Vagina (tissue), 2 donors: ENCODE data around the gene TBL1XR1. TPM values are rescaled to one million over a fixed set of nuclear protein-coding genes. Genes with fewer than 3 reads are reported as not detected.
"Not testable (repeated sequence)": the region's sequence is repeated elsewhere in the genome, so short reads cannot be mapped to it uniquely, and the experiment has no call there.

ENCODE experiments used
- DNase-seq, 2 donors: peaks; one replicate each; pipeline ENCODE4 v3.0.0-alpha.2; 2017; ENCODE audit errors: extremely low spot score in 2 of 2
- H3K27ac ChIP-seq: fragments of 200-600 bp; sonication (generic); one replicate; pipeline ENCODE4 v1.5.1; 2019
- H3K27me3 ChIP-seq: fragments of 200-600 bp; sonication (generic); one replicate; pipeline ENCODE4 v1.5.1; 2019
- H3K36me3 ChIP-seq, 2 donors: fragments of 200-600 bp; sonication (generic); one replicate each; pipeline ENCODE4 v1.5.1; 2017 to 2019
- H3K4me1 ChIP-seq: fragments of 200-600 bp; sonication (generic); one replicate; pipeline ENCODE4 v1.5.1; 2019
- H3K4me3 ChIP-seq, 2 donors: fragments of 200-600 bp; sonication (generic); 1 replicate in 1 of 2; 2 replicates in 1 of 2; pipeline ENCODE4 v1.5.1; 2016 to 2019
- H3K9me3 ChIP-seq: fragments of 200-600 bp; sonication (generic); one replicate; pipeline ENCODE4 v1.5.1; 2019
- POLR2A ChIP-seq, 2 donors: fragments of 450-650 bp; IDR thresholded peaks; one replicate each; pipeline ENCODE4 v1.6.1; 2017; ENCODE audit warnings: antibody characterized with exemption in 2 of 2, mild to moderate bottlenecking in 2 of 2, moderate library complexity in 2 of 2
- POLR2AphosphoS5 ChIP-seq, 2 donors: sonication (generic); formaldehyde crosslinking; IDR thresholded peaks; one replicate each; pipeline ENCODE4 v1.9.0; 2017; ENCODE audit warnings: antibody characterized with exemption in 2 of 2, mild to moderate bottlenecking in 2 of 2, low read depth in 1 of 2; ENCODE audit not compliant: insufficient read depth in 1 of 2
- intact Hi-C: fragments of 100-400 bp; cut with DNase I; formaldehyde crosslinking; loops from one replicate; pipeline ENCODE4 v1.15.1; 2023
- total RNA-seq: library from RNA; depleted of rRNA; stranded (reverse); fragments of >200 nt; gene quantifications from one replicate; pipeline ENCODE4 v1.2.3, GENCODE V29; 2016
- TF ChIP-seq, protein P1 (sequence below), 3 experiments: fragments of 450-650 bp in 2 of 3; fragments of 200-600 bp in 1 of 3; sonication (generic) in 1 of 3; IDR thresholded peaks; one replicate each; pipeline ENCODE4 v1.5.1; 2017 to 2019; ENCODE audit warnings: antibody characterized with exemption in 3 of 3, mild to moderate bottlenecking in 2 of 3, moderate library complexity in 2 of 3

TBL1XR1 gene
- total RNA-seq, 1 donor from 2014 or later = 80.5 TPM

DNA sequence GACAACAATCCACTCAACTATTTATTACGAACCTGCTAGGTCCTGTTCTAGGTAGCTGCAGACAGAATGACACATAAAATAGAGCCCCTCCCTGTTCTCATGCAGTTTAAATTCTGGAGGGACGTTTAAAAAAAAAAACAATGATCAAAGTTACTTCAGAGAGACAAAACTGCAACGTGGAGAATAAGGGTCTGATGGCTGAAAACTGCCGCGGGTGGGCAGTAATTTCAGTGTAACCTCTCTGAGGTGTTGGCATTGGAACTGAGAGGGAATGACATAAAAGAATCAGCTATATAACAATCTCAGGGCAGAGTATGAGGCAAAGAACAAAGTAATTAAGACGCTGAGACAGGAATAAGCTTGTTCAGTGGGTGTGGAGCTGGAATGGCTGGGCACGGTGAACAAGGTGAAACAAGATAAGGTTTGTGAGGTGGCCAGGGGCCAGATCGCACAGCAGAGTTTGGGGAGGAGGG lies 19.5 kb downstream of the TBL1XR1 start:
- intact Hi-C loops = no loop called here
- H3K27ac ChIP-seq = peak overlapping the region; percentile 2

DNA sequence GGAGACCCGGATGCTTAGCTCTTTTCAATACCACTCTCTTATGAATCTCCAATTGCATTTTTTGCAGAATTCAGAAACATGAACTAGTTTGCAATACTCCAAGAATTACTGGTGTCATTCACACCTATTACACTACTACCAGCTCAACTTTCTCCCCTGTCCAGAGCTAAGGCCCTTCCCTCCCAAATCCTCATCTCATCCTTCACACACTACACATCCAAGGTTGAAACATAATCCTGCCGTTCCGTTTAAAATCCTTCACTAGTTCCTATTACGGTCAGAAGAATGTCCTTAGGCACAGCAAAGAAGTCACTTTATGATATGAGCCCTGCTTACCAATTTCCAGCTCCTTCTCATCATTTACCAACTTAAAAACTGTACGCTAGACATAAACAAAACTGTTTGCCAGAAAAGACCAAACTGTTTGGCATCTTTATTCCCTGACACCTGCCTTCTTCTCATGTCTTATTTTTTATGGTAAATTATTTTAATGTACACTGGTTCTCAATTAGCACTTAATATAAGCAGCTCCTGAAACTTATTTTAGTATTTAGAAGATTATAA lies 22.6 kb downstream of the TBL1XR1 start:
- TF ChIP-seq, protein P1, sequence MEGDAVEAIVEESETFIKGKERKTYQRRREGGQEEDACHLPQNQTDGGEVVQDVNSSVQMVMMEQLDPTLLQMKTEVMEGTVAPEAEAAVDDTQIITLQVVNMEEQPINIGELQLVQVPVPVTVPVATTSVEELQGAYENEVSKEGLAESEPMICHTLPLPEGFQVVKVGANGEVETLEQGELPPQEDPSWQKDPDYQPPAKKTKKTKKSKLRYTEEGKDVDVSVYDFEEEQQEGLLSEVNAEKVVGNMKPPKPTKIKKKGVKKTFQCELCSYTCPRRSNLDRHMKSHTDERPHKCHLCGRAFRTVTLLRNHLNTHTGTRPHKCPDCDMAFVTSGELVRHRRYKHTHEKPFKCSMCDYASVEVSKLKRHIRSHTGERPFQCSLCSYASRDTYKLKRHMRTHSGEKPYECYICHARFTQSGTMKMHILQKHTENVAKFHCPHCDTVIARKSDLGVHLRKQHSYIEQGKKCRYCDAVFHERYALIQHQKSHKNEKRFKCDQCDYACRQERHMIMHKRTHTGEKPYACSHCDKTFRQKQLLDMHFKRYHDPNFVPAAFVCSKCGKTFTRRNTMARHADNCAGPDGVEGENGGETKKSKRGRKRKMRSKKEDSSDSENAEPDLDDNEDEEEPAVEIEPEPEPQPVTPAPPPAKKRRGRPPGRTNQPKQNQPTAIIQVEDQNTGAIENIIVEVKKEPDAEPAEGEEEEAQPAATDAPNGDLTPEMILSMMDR (IDR thresholded peaks at IDR 0.05) = no peak
- TF ChIP-seq POLR2A (IDR thresholded peaks at IDR 0.05) = no peak
- TF ChIP-seq POLR2AphosphoS5 (IDR thresholded peaks at IDR 0.05; ENCODE audit: insufficient read depth in 1 of 2, low read depth in 1 of 2) = no peak
- intact Hi-C loops = no loop called here
- H3K27ac ChIP-seq = no peak overlapping the region

More for the DNA sequence above, 19.5 kb downstream of the TBL1XR1 start:
- TF ChIP-seq, protein P1 (IDR thresholded peaks at IDR 0.05) = no peak
- peak in 1 of 2 donors; percentile 72 for TF ChIP-seq POLR2AphosphoS5 (IDR thresholded peaks at IDR 0.05; ENCODE audit: insufficient read depth in 1 of 2, low read depth in 1 of 2)
- DNase-seq = no peak
- Histone ChIP-seq H3K4me3 (no peak overlapping the region), H3K36me3 (no peaks in the 10 kb centered on the region), H3K27me3 (no peaks in the 10 kb centered on the region), H3K4me1 (peaks cover 74% of the 10 kb centered on the region), H3K9me3 (no peaks in the 10 kb centered on the region)

DNA sequence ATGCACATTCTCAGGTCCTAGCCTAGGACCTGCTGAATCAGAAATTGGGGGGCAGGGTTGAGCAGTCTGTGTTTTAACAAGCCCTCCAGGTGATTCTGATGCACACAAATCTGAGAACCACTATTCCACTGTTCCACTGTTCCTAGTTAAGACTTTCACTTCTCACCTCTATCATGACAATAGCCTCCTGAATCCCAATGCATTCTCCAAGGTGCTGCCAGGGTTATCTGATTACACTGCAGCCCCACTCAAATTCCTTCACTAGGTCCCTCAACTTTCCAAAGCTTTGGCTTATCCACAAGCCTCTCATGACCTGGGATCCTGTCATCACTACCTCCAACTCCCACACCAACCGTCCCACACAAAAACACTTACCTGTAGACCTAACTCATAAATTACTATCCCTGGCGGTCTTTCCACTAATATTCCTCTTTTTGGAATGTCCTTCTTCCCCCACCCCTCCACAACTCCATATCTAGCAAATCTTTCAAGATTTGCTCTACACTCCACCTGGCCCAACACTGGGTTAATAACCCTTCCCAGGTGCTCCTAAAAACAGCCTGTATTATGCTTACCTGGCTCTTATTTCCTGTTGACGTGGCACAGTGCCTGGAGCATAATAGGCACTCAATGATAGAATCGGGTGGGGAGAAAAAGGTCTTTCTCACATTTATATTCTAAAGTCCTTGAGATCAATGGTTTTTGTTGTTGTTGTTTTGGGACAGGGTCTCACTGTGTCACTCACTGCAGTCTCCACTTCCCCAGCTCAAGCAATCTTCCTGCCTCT lies 27.2 kb downstream of the TBL1XR1 start:
- H3K36me3 ChIP-seq = no peaks in the 10 kb centered on the region
- intact Hi-C loops = no loop called here
- no peaks in the 10 kb centered on the region for H3K9me3 ChIP-seq
- no peak for DNase-seq
- H3K4me1 ChIP-seq = peaks cover 56% of the 10 kb centered on the region
- no peak for TF ChIP-seq POLR2AphosphoS5 (IDR thresholded peaks at IDR 0.05; ENCODE audit: insufficient read depth in 1 of 2, low read depth in 1 of 2)
- TF ChIP-seq POLR2A (IDR thresholded peaks at IDR 0.05) = no peak
- TF ChIP-seq, protein P1 (IDR thresholded peaks at IDR 0.05) = no peak
- no peaks in the 10 kb centered on the region for H3K27me3 ChIP-seq
- peak overlapping the region in 1 of 2 donors; percentile 3 for H3K4me3 ChIP-seq
- no peak overlapping the region for H3K27ac ChIP-seq

More for the DNA sequence above, 22.6 kb downstream of the TBL1XR1 start:
- Histone ChIP-seq H3K27me3 (no peaks in the 10 kb centered on the region), H3K4me1 (peaks cover 69% of the 10 kb centered on the region), H3K36me3 (no peaks in the 10 kb centered on the region), H3K9me3 (no peaks in the 10 kb centered on the region), H3K4me3 (no peak overlapping the region)
- DNase-seq = no peak

DNA sequence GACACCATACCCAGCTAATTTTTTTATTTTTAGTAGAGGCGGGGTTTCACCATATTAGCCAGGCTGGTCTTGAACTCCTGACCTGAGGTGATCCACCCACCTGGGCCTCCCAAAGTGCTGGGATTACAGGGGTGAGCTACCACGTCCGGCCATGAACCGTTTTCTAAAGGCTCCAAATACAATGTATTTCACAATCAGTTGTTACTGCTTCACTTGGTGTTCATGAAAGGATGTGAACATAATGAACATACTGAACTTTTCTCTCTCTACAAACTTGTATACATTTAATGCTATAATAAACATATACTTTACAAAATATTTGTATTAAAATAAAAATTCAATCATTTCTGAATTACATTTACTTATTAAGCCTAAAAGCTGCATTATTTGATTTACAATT lies 28.9 kb downstream of the TBL1XR1 start:
- no peak overlapping the region for H3K4me3 ChIP-seq
- no peak overlapping the region for H3K27ac ChIP-seq
- H3K9me3 ChIP-seq = no peaks in the 10 kb centered on the region
- no peak for DNase-seq
- no peaks in the 10 kb centered on the region for H3K27me3 ChIP-seq
- no peaks in the 10 kb centered on the region for H3K36me3 ChIP-seq
- TF ChIP-seq, protein P1 (IDR thresholded peaks at IDR 0.05) = no peak
- no peak for TF ChIP-seq POLR2A (IDR thresholded peaks at IDR 0.05)
- no peak for TF ChIP-seq POLR2AphosphoS5 (IDR thresholded peaks at IDR 0.05; ENCODE audit: insufficient read depth in 1 of 2, low read depth in 1 of 2)
- intact Hi-C loops = no loop called here
- peaks cover 39% of the 10 kb centered on the region for H3K4me1 ChIP-seq

DNA sequence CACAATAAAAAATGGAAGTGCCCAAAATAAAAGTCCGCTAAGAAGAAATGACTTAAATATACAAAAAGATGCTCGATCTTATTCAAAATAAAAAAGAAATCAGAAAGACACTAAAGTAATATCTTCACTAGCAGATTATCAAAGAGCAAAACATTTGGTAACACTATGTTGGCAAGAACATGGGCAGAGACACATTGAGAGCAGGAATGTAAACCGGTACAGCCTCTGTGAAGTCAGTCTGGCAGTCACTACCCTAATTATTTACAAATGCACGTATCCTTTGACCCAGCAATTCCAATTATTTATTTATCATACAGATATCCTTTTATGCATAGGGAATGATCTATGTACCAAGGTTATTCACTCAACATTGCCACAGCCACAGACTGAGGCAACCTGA lies 34.5 kb downstream of the TBL1XR1 start:
- no peaks in the 10 kb centered on the region for H3K9me3 ChIP-seq
- no peak overlapping the region for H3K27ac ChIP-seq
- no peaks in the 10 kb centered on the region for H3K36me3 ChIP-seq
- H3K4me1 ChIP-seq = no peaks in the 10 kb centered on the region
- H3K4me3 ChIP-seq = no peak overlapping the region
- no peaks in the 10 kb centered on the region for H3K27me3 ChIP-seq
- TF ChIP-seq, protein P1 (IDR thresholded peaks at IDR 0.05) = no peak
- TF ChIP-seq POLR2AphosphoS5 (IDR thresholded peaks at IDR 0.05; ENCODE audit: insufficient read depth in 1 of 2, low read depth in 1 of 2) (no peak), POLR2A (IDR thresholded peaks at IDR 0.05) (no peak)
- intact Hi-C loops = no loop called here
- DNase-seq = no peak

DNA sequence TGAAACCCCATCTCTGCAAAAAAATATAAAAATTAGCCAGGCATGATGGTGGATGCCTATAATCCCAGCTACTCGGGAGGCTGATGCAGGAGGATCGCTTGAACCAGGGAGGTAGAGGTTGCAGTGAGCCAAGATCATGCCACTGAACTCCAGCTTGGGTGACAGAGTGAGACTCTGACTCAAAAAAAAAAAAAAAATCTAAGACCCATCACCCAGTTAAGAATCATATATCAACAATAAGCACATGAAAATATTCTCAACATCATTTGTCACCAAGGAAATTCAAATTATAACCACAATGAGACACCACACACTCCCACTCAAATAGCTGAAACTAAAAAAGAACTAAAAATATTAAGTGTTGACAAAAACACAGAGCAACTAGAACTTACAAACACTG lies 35.7 kb downstream of the TBL1XR1 start:
- intact Hi-C loops, H3K4me3 ChIP-seq, DNase-seq, H3K36me3 ChIP-seq, H3K9me3 ChIP-seq, H3K27ac ChIP-seq, H3K27me3 ChIP-seq, H3K4me1 ChIP-seq: not testable (repeated sequence)
